ENCODE measurements around the gene BRD3.

- TF ChIP-seq CTCF (IDR thresholded peaks at IDR 0.05) (no peak), RAD21 (conservative IDR thresholded peaks at IDR 0.05 in 1 of 2, IDR thresholded peaks at IDR 0.05 in 1 of 2) (no peak), KDM5A (IDR thresholded peaks at IDR 0.05) (no peak), JUN (IDR thresholded peaks at IDR 0.05) (no peak), POLR2A (IDR thresholded peaks at IDR 0.05; ENCODE audit: low read length) (no peak), MAZ (IDR thresholded peaks at IDR 0.05; ENCODE audit: borderline replicate concordance, low read depth, low read length) (no peak), BHLHE40 (IDR thresholded peaks at IDR 0.05; ENCODE audit: low read depth, low read length) (no peak), TP53 (CRISPR knock-in tag; IDR thresholded peaks at IDR 0.05) (no peak)
Measured at GRCh38 chr9:133998915-133999595, 68.8 kb downstream of the BRD3 start.

Data from A549 (cell line).